MM.1S (cell line): ENCODE measurements around the gene CLSTN1.

Experiments
- CTCF ChIP-seq: fragments of 300-600 bp; sonication (generic); IDR thresholded peaks from 2 replicates; pipeline ENCODE4 v1.5.1; 2016; ENCODE audit warnings: antibody characterized with exemption, low read length, mixed read lengths
- EZH2 ChIP-seq: fragments of 300-600 bp; sonication (generic); optimal IDR thresholded peaks from 2 replicates; pipeline ENCODE3; 2017; ENCODE audit warnings: low read depth, mild to moderate bottlenecking, antibody characterized with exemption, low read length, mixed read lengths

DNA sequence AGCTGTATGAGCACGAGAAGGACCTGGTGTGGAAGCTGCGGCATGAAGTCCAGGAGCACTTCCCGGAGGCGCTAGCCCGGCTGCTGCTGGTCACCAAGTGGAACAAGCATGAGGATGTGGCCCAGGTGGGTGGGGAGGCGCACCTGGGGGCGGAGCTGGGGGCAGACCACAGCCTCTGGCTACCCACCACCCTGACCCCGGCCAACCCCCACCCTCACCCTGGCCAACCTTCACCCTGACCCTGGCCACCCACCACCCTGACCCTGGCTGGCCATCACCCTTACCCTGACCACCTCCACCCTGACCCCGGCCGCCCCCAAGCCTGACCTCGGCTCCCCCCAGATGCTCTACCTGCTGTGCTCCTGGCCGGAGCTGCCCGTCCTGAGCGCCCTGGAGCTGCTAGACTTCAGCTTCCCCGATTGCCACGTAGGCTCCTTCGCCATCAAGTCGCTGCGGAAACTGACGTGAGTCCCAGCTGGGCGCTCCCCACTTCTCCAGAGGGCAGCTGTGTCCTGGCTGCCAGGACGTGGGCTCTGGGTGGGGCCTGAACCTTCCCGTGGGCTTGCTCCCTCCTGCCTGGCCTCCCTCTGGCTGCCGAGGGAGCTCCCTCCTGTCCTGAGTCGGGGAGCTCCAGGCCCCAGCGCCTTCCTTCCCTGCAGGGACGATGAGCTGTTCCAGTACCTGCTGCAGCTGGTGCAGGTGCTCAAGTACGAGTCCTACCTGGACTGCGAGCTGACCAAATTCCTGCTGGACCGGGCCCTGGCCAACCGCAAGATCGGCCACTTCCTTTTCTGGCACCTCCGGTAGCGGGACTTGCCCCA is 102.8 kb downstream of the CLSTN1 start:
- TF ChIP-seq CTCF (no peak), EZH2 (no peak)
